ENCODE measurements around the gene HDAC7. TPM values are rescaled to one million over a fixed set of nuclear protein-coding genes. Genes with fewer than 3 reads are reported as not detected.

The HDAC7 gene
- total RNA-seq, 3 donors from 2014 or later (not counting 1 experiment from before 2014, with no cell fraction given): 141 to 235 (median 147) TPM

DNA sequence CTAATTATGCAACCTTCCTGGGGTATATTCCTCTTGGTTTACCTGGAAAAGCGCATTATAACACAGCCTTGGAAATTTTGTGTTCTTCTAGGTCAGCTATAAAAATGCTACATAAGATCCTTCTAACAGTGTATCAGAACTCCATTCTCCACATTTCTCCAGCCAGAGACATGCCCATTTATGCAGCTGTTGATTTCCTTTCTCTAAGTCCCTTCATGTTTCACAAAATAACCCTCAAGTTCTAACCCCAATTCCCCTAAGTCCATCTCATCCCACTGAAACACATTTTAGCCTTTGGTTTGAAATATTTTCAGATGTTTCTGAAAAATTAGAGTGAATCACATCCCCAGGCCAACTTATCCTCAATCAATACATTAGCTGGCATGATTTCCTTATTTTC lies 20.9 kb upstream of the HDAC7 start:
- ATAC-seq (no peak), DNase-seq (no peak)
- intact Hi-C loops (cut with micrococcal nuclease): no loop called here
- no peaks in the 10 kb centered on the region for H3K9me3 ChIP-seq (ENCODE audit: control insufficient read depth, insufficient read depth, low read length)
- TF ChIP-seq, protein P1, sequence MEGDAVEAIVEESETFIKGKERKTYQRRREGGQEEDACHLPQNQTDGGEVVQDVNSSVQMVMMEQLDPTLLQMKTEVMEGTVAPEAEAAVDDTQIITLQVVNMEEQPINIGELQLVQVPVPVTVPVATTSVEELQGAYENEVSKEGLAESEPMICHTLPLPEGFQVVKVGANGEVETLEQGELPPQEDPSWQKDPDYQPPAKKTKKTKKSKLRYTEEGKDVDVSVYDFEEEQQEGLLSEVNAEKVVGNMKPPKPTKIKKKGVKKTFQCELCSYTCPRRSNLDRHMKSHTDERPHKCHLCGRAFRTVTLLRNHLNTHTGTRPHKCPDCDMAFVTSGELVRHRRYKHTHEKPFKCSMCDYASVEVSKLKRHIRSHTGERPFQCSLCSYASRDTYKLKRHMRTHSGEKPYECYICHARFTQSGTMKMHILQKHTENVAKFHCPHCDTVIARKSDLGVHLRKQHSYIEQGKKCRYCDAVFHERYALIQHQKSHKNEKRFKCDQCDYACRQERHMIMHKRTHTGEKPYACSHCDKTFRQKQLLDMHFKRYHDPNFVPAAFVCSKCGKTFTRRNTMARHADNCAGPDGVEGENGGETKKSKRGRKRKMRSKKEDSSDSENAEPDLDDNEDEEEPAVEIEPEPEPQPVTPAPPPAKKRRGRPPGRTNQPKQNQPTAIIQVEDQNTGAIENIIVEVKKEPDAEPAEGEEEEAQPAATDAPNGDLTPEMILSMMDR (IDR thresholded peaks at IDR 0.05): no peak
- H3K27ac ChIP-seq (ENCODE audit: low read length): no peak overlapping the region
- peaks cover 4% of the 10 kb centered on the region for H3K4me1 ChIP-seq (ENCODE audit: control insufficient read depth, insufficient read depth, low read length)
- 100% methylated on average over 1 of the region's 1 CpG for WGBS (ENCODE audit: insufficient coverage)
- Mint-ChIP-seq H3K36me3 (no peaks in the 10 kb centered on the region), H3K4me3 (no peak overlapping the region), H3K27ac (peak overlapping the region in 1 of 2 donors; percentile 50), H3K27me3 (ENCODE audit: low read depth in 2 of 2) (peaks cover 7 to 9% of the 10 kb centered on the region in 2 donors), H3K4me1 (peaks cover 17 to 21% of the 10 kb centered on the region in 2 donors), H3K9me3 (no peaks in the 10 kb centered on the region)
- H3K27me3 ChIP-seq (ENCODE audit: control insufficient read depth, insufficient read depth, low read length): no peaks in the 10 kb centered on the region
- no peaks in the 10 kb centered on the region for H3K36me3 ChIP-seq (ENCODE audit: control insufficient read depth, insufficient read depth, low read length)
- H3K4me3 ChIP-seq (ENCODE audit: low read length): no peak overlapping the region

DNA sequence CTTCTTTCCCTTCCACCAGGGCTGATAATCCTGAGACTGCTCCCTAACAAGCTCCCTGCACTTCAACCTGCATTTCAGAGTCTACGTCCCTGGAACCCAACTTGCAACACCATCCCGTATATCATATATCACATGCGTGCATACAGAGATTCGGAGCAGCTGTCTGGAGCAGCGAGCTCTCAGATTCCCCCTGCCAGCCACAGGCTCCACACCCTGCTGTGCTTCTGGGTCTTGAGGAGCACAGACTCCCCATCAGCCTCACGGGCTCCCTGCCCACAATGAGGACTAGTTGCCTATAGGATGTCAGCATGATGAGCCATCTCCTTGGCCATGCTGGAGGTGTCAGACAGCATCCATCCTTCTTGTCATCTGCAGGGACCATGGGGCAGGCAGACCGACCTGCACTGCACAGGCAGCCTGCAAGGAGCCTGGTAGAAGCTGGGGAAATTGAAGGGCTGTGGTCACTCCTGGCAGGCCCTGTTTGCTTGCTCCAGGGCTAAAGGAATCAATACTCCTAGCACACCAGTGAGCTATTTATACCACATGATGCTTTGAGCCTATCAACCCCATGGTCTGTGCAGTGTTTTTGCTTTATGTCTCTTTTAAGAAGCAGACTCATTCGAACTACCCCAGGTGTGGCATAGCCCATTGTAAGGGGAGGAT lies 19.6 kb upstream of the HDAC7 start:
- DNase-seq (no peak), ATAC-seq (no peak)
- H3K9me3 ChIP-seq (ENCODE audit: control insufficient read depth, insufficient read depth, low read length): no peaks in the 10 kb centered on the region
- H3K4me1 Mint-ChIP-seq: peaks cover 27 to 28% of the 10 kb centered on the region in 2 donors
- H3K27ac ChIP-seq (ENCODE audit: low read length): no peak overlapping the region
- peaks cover 0 to 5% of the 10 kb centered on the region in 2 donors for H3K27me3 Mint-ChIP-seq (ENCODE audit: low read depth in 2 of 2)
- intact Hi-C loops (cut with micrococcal nuclease): loop anchor here (5.0 kb wide), 1 partner anchor 187 kb away; no protein-coding TSS in a partner anchor
- H3K4me1 ChIP-seq (ENCODE audit: control insufficient read depth, insufficient read depth, low read length): peaks cover 16% of the 10 kb centered on the region
- TF ChIP-seq, protein P1 (IDR thresholded peaks at IDR 0.05): no peak
- H3K4me3 Mint-ChIP-seq: no peak overlapping the region
- H3K36me3 ChIP-seq (ENCODE audit: control insufficient read depth, insufficient read depth, low read length): no peaks in the 10 kb centered on the region
- no peak overlapping the region for H3K4me3 ChIP-seq (ENCODE audit: low read length)
- H3K27ac Mint-ChIP-seq: no peak overlapping the region
- H3K27me3 ChIP-seq (ENCODE audit: control insufficient read depth, insufficient read depth, low read length): no peaks in the 10 kb centered on the region
- WGBS (ENCODE audit: insufficient coverage): 91% methylated on average over 8 of the region's 8 CpGs
- no peaks in the 10 kb centered on the region for H3K36me3 Mint-ChIP-seq
- H3K9me3 Mint-ChIP-seq: no peaks in the 10 kb centered on the region

DNA sequence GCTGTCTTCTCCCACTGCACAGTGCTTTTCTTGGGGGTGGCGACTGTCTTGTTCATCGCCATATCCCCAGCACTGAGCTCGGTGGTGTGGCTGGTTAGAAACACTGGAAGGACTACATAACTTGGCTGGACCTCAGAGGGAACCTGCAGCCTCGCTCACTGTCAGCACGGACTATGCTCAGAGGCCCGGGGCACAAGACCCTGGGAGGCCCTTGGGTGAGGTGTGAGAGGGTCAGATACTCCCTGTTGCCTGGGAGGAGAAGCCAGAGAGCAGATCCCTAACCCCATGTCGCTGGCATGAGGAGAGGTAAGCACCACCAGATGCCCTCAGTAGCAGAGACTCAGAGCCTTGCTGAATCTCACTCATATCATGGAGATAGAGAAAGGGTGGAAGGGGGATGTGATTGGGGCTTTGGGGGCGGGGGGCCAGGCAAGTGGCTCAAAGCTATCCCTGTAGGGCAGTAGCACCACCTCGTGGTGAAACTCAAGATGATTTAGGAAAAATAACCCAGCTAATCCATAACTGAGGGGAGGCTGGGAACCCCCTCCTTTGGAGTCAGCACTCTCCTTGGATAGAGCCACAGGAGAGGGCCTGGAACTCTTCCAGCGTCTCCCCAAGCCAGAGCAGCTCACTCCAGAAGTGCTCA lies 18.7 kb upstream of the HDAC7 start:
- no peaks in the 10 kb centered on the region for H3K9me3 Mint-ChIP-seq
- peaks cover 37 to 38% of the 10 kb centered on the region in 2 donors for H3K4me1 Mint-ChIP-seq
- H3K27me3 Mint-ChIP-seq (ENCODE audit: low read depth in 2 of 2): peaks cover 0 to 5% of the 10 kb centered on the region in 2 donors
- no peak overlapping the region for H3K27ac Mint-ChIP-seq
- no peaks in the 10 kb centered on the region for H3K36me3 Mint-ChIP-seq
- no peak overlapping the region for H3K27ac ChIP-seq (ENCODE audit: low read length)
- intact Hi-C loops (cut with micrococcal nuclease): loop anchor here (5.0 kb wide), 1 partner anchor 186 kb away; no protein-coding TSS in a partner anchor
- DNase-seq: peak in 1 of 2 donors; percentile 72
- H3K4me3 Mint-ChIP-seq: no peak overlapping the region
- H3K4me1 ChIP-seq (ENCODE audit: control insufficient read depth, insufficient read depth, low read length): peaks cover 25% of the 10 kb centered on the region
- H3K36me3 ChIP-seq (ENCODE audit: control insufficient read depth, insufficient read depth, low read length): no peaks in the 10 kb centered on the region
- WGBS (ENCODE audit: insufficient coverage): 49% methylated on average over 10 of the region's 10 CpGs
- H3K9me3 ChIP-seq (ENCODE audit: control insufficient read depth, insufficient read depth, low read length): no peaks in the 10 kb centered on the region
- no peaks in the 10 kb centered on the region for H3K27me3 ChIP-seq (ENCODE audit: control insufficient read depth, insufficient read depth, low read length)
- TF ChIP-seq, protein P1 (IDR thresholded peaks at IDR 0.05): no peak
- peak in 1 of 3 donors; percentile 17 for ATAC-seq
- no peak overlapping the region for H3K4me3 ChIP-seq (ENCODE audit: low read length)

All from natural killer cell (primary cell).